Purkinje cell (primary cell): ENCODE measurements around the gene RPS3. TPM values are rescaled to one million over a fixed set of nuclear protein-coding genes. Genes with fewer than 3 reads are reported as not detected.

Experiments used
- polyA plus RNA-seq: library from polyadenylated mRNA; unstranded; fragments of >200 nt; fragmentation: Nextera tagmentation; gene quantifications from 2 replicates; pipeline ENCODE4 v1.2.1, GENCODE V29; 2014

Gene RPS3
- polyA plus RNA-seq, result 500 and 539 TPM in 2 replicates

GRCh38 chr11:75399344-75400145, at the start of gene RPS3:
RPS3 (plus strand) TSS chr11:75399518; CDS start chr11:75399548, 30 bp downstream.

DNA sequence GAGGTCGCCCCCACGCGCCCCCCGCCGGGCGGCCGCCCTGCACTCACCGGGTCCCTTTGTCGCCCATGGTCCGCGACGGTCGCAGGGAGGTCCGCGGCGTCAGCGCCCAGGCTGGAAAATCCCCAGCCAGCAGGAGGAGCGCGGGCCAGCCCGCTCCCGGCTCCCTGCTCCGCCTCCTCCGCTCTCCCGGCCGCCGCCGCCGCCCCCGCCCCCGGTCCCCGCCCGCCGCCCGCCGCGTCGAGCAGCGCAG, 47.9 kb upstream of the RPS3 start, which contains the start of gene ARRB1:
TSS of gene ARRB1 (minus strand) at position 121 of the 250 bp plus-strand sequence. CDS start at position 67, 54 bp downstream.

GRCh38 chr11:75432911-75433321, 33.6 kb downstream of the RPS3 start, which contains the start of gene KLHL35:
KLHL35 (minus strand) TSS chr11:75433203; CDS start chr11:75430629, 2,574 bp downstream.

Other genes starting within 250 kb of the RPS3 start
- 0.14 and 0.81 TPM in 2 replicates for gene SLCO2B1, start 248.4 kb upstream of the RPS3 start, polyA plus RNA-seq
- 1.0 TPM in 1 of 2 replicates, not detected in the other for gene TPBGL, start 158.7 kb upstream of the RPS3 start, polyA plus RNA-seq
- 13.9 and 18.8 TPM in 2 replicates for gene ARRB1, start 47.9 kb upstream of the RPS3 start, polyA plus RNA-seq
- gene KLHL35, start 33.7 kb downstream of the RPS3 start, polyA plus RNA-seq, result 0.74 and 1.3 TPM in 2 replicates
- gene GDPD5, start 126.4 kb downstream of the RPS3 start, polyA plus RNA-seq, result 7.1 and 14.7 TPM in 2 replicates
- 4.5 and 8.1 TPM in 2 replicates for gene SERPINH1, start 162.7 kb downstream of the RPS3 start, polyA plus RNA-seq